ENCODE data around the gene TMCC1.
"Not testable (repeated sequence)": the region's sequence is repeated elsewhere in the genome, so short reads cannot be mapped to it uniquely, and the experiment has no call there.

TMCC1 gene

GRCh38 chr3:129651435-129652202 lies 241.9 kb downstream of the TMCC1 start:
- TF ChIP-seq CTCF (conservative IDR thresholded peaks at IDR 0.05; ENCODE audit: low read depth, low read length) = no peak
- no peak overlapping the region for H3K4me3 ChIP-seq (ENCODE audit: low read depth, low read length)
- peak; percentile 84 for DNase-seq (ENCODE audit: low read depth)

GRCh38 chr3:129650256-129650872 lies 243.1 kb downstream of the TMCC1 start:
- TF ChIP-seq CTCF (conservative IDR thresholded peaks at IDR 0.05; ENCODE audit: low read depth, low read length) = peak; percentile 81
- no peak overlapping the region for H3K4me3 ChIP-seq (ENCODE audit: low read depth, low read length)
- peak; percentile 87 for DNase-seq (ENCODE audit: low read depth)

GRCh38 chr3:129648391-129648790 lies 245.1 kb downstream of the TMCC1 start:
- H3K4me3 ChIP-seq (ENCODE audit: low read depth, low read length) = no peak overlapping the region
- no peak for TF ChIP-seq CTCF (conservative IDR thresholded peaks at IDR 0.05; ENCODE audit: low read depth, low read length)
- no peak for DNase-seq (ENCODE audit: low read depth)

GRCh38 chr3:129645286-129645685 lies 248.2 kb downstream of the TMCC1 start:
- H3K4me3 ChIP-seq (ENCODE audit: low read depth, low read length) = no peak overlapping the region
- TF ChIP-seq CTCF (conservative IDR thresholded peaks at IDR 0.05; ENCODE audit: low read depth, low read length) = no peak
- DNase-seq (ENCODE audit: low read depth) = no peak

- DNase-seq (ENCODE audit: low read depth) = no peak
- H3K4me3 ChIP-seq (ENCODE audit: low read depth, low read length) = no peak overlapping the region
- no peak for TF ChIP-seq CTCF (conservative IDR thresholded peaks at IDR 0.05; ENCODE audit: low read depth, low read length)
Observed at GRCh38 chr3:129644836-129645235, 248.7 kb downstream of the TMCC1 start.

GRCh38 chr3:129641567-129642260 lies 251.8 kb downstream of the TMCC1 start:
- DNase-seq (ENCODE audit: low read depth); H3K4me3 ChIP-seq (ENCODE audit: low read depth, low read length): not testable (repeated sequence)

- not testable (repeated sequence) for DNase-seq (ENCODE audit: low read depth); H3K4me3 ChIP-seq (ENCODE audit: low read depth, low read length)
Observed at GRCh38 chr3:129640985-129641384, 252.5 kb downstream of the TMCC1 start.

All from choroid plexus epithelial cell (primary cell).